Glomerular endothelial cell (primary cell): ENCODE data around the gene KCNIP3. TPM values are rescaled to one million over a fixed set of nuclear protein-coding genes. Genes with fewer than 3 reads are reported as not detected.
"Not testable (repeated sequence)": the region's sequence is repeated elsewhere in the genome, so short reads cannot be mapped to it uniquely, and the experiment has no call there.

Source experiments
- DNase-seq: peaks from one replicate; pipeline ENCODE4 v3.0.0-alpha.2; 2011; ENCODE audit warnings: low read depth, low spot score; ENCODE audit errors: extremely low read depth
- total RNA-seq: library from RNA; depleted of rRNA; stranded (reverse); fragments of >200 nt; gene quantifications from 2 replicates; pipeline ENCODE4 v1.2.3, GENCODE V29; 2015

KCNIP3 gene
- total RNA-seq, 1 donor from 2014 or later: 2.2 TPM

DNA sequence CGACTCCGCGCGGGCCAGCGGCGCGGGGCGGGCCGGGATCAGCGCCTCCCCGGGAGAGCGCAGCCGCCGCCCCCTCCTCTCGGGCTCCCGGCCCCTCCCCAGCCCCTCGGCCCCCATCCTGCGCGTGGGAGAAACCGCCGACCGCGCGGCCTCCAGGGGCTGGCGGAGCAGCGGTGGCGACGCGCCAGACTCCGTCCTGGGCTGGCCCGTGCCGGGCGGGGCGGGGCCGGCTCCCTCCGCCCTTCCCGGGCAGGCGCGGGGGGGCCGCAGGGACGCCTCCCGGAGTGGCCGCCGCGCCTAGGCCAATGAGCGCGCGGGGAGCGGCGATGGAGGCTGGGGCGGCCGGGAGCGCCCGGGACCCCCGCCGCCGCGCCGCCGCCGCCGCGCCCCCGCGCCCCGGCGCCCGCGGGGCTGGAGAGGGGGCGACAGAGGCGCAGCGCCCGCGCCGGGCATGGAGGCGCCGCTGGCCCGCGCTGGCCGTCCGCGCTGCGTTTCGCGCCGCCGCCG lies 49.1 kb downstream of the KCNIP3 start:
- no peak for DNase-seq

DNA sequence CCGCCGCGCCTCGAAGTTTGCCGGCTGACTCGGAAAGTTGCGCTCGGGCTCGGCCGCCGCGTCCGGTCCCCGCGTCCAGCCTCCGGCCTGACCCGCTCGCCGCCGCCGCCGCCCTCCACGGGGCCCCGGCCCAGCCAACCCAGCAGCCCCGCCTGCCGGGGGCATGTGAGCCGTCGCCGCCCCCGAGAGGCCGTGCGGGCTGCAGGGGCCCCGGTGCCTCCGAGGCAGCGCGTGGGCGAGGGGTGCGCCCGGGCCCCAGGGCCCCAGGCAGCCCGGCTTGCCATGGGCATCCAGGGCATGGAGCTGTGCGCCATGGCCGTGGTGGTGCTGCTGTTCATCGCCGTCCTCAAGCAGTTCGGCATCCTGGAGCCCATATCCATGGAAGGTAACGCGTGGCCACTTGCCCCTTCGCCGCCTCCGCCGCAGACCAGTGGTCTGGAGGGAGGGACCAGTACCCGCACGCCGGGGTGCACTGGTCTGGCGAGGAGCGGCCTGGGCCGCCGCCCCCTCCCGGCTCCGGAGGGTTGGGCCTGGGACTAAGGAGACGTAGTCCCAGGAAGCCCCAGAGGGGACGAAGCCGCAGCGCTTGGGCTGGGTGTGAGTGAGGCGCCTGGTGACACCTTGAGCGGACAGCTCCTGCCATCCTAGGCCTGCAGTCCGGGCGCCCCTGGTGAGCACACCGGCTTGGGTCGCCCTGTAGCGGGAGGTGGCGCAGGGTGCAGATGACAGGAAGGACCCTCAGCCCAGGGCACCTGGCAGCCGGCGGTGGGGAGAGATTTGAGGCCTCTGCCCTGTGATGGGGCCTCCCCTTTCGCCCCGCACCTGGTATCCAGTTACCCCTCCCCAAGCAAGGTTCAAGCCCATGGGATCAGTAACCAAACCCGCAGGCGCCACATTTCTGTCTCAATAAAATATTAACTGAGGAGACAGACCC lies 49.9 kb downstream of the KCNIP3 start:
- no peak for DNase-seq

DNA sequence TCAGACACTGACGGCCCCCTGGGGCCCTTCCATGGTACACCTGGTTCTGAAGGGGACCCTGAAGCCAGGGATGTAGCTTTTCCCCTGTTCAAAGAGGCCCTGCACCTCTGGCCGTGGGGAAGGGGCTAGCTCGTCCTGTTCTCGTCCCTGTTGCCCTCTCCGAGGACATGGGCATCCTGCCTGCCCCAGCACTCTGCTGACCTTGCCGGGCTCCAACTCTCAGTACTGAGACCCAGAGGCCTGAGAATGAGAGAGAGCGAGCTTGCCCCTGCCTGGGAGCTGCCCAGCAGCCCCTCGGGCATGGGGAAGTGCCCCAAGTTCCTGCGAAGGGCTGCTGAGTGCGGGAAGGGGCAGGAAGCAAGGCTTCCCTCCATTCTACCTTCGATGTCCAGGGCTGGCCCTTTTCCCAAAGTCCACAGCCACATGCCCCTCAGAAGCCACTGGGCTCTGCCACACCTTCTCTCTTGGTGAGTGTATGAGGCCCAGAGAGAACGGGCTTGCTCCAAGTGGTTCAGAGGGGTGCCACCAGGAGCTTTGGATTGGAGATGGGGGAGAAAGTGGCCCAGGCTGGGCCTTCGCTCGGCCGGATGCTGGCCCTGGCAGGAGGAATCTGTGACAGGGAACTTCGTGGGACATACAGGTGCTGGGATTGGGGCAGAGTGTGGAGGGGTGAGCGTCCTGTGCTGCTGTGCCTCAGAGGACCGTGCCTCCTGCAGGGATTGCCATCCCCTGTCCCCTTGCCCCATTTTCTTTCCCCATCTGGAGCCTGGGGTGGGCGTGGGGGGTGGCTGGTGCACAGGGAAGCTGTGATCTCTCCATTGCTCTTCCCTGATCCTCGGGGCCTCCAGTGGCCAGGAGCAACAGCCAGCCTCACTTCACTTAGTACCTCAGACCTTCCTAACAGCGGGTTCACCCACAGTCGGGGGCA lies 50.8 kb downstream of the KCNIP3 start:
- no peak for DNase-seq

DNA sequence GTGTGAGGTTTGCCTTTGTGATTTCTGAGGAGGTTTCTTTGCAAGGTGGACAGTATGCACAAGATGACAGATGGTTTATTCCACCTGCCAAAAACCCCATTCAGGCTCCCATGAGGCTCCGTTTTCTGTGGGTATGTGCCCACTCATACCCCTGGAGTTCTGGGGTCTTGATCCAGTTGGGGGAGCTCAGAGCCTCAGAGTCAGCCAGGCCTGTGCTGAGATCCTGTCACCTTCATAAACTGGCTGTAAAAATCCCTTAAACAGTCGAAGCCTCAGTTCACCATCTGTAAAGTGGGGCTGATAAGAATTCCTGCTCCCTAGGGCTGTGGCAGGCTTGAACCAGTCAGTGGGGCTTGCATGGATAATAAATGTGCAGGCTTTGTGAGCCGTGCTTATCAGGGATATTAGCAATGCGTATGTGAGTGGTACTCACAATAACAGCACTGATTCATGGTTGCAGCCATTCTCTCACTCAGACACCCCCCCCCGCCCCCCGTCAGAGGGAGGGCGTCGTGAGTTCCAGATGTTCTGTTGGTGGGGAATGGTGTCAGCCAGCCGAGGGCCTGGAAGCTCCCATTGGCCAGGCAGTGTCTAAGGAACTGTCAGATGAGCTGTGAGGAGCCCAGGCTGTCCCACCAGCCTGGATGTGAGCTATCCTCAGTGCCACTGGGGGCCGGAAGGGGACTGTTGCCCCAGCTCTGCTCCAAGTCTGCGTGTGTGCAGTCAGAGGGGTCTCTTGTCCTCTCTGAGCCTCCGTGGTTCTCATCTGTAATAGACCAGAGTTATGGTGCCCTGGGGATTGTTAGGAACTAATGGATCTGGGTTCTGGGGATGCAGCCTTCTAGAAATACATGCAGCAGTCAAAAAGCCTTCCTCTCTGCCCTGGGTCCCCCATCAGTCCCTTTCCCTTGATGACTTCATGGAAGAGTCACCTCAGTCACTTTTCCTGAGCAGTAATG lies 51.7 kb downstream of the KCNIP3 start:
- no peak for DNase-seq

DNA sequence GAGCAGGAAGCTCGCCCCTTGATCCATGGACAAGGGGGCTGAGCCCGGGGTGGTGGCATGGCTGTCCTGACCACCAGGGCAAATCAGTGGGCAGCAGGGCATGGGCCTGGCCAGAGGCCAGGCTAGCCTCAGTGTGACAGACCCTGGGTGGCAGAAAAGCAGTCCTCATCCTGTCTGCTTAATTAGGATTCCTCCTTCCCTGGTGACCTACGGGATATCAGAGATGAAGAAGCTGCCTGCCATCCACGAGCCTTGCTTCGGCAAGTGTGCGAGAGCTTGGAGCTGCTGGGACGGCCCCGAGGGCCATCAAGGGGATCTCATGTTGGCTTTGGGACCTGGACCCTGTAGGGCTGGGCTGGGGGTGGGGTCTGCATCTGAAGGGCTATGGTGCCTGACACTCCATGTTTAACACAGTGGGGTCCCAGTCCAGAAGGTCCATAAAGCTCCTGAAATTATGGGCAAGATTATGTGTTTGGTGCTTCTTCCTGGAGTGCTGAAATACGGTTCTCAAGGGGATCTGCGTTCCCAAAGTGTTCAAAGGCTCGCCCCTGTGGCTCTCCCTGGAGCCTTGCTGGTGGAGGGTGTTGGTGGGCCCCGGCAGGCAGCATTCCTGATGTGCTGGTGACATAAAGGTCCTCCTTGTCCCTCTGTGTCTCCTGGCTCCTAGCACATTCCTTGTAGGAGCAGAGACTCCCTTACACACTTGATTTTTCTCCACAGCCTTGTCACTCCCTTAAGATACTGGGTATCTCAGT lies 52.6 kb downstream of the KCNIP3 start:
- DNase-seq: no peak

DNA sequence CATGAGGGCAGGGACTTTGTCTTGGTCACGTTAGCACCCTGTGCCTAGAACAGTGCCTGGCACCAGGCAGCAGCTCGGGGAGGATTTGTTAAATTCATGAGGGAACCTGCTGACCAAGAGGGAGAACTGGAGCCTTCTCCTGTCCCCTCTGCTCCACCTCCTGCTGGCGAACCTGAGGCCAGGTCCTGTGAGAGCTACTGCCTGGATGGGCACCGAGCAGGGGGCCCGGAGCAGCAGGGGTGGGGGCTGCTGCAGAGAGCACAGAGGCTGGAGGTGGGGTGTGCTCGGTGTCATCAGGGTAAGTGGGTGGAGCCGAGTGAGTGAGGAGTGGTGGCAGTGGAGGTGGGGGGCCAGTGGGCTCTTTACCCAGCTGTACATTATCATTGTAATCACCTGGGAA lies 53.2 kb downstream of the KCNIP3 start:
- DNase-seq: no peak

DNA sequence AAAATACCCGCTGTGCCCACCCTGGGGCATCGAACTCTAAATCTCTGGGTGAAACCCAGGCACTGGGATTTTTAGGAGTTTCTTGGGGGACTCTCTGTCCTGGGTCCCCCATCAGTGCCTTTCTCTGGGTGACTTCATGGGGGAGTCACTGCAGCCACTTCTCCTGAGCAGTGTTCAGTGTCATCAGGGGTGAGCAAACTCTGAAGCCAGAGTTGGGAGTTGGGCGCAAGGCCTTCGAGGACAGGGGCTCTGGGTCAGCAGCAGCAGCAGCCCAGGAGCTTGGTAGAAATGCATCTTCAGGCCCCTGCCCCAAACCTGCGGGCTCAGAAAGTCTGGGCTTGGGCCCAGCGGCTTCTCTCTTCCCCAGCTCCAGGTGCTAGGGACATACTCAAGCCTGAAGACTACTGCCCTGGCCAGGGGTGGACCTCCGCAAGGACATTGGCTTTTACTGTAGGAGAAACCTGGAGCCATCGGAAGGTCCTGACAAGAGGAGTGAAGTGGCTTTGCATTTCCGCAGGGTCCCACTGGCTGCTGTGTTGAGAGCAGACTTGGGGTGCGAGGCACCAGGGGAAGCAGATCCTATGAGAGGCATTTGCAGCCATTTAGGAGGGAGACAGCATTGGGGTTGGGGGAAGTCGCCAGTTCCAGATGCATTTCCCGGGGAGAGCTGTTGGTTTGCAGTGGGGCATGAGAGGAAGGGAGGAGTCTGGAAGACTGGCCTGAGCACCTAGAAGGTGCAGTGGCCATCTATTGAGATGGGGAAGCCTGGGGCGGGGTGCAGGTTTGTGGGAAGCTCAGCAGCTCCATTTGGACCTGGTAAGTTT lies 53.8 kb downstream of the KCNIP3 start:
- DNase-seq: no peak

DNA sequence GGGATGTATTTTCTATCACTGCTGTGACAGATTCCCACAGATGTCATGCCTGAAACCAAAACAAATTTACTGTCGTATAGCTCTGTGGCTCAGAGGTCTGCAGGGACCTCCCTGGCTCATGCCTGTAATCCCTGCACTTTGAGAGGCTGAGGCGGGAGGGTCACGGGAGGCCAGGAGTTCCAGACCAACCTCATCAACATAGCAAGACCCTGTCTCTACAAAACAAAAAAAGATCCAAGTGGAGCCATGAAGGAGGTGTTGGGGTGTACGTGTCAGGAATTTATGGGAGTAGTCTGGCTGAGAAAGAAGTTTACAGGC lies 54.4 kb downstream of the KCNIP3 start:
- DNase-seq: no peak

DNA sequence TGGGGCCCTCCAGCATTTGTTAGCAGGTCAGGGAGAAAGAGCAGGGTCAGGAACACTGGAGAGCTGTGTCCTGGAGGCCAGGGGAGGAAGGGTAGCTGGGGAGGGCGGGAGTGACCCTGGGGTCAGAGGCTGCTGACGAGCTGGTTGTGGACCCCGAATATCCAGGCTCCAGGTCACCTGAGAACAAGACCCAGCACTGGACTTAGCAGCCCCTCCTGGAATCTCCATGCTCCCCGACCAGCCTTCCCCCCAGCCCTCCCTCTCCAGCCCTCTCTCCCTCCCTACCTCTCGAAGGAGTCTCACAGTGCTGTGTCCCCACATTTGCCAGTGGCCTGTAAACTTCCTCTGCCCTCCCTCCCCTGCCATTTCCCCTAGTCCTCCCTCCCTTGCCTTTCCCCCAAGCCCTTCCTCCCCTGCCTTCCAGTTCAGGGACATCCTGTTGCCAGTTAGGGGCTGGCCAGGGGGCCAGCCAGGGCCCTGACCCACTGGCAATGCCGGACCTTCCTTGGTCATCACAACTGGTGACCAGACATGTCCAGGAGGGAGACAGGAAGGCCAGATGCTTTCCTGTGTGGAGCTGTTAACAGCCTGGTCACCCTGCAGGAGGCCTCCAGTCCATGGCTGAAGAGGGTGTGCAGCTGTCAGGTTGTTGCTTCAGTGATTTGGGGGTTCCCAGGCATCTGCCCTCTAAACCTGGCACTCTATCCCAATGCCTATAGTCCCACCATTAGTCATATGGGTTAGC lies 55.3 kb downstream of the KCNIP3 start:
- DNase-seq: no peak

DNA sequence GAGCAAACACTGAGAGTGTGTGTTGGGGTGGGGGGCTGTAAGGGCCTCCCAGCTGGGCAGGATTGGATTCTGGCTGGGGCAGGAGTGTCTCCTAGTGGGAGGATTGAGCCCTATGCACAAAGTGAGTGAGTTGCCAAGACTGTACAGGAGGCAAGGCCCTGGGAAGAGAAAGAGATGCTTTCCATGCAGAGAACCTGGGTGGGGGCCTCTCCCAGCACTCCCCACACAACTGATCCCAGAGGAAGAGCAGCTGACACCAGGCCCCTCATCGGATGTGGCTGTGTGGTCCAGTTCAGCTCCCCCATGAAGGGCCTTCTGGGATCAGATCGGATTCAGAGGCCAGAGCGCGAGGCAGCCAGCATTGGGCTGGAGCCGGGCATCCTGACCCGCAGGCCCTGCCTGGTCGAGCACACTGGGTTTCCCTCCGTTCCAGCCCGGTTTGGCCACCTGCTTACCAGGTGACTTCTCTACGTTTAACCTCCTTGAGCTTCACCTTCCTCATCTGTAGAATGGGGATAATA lies 56.0 kb downstream of the KCNIP3 start:
- no peak for DNase-seq

DNA sequence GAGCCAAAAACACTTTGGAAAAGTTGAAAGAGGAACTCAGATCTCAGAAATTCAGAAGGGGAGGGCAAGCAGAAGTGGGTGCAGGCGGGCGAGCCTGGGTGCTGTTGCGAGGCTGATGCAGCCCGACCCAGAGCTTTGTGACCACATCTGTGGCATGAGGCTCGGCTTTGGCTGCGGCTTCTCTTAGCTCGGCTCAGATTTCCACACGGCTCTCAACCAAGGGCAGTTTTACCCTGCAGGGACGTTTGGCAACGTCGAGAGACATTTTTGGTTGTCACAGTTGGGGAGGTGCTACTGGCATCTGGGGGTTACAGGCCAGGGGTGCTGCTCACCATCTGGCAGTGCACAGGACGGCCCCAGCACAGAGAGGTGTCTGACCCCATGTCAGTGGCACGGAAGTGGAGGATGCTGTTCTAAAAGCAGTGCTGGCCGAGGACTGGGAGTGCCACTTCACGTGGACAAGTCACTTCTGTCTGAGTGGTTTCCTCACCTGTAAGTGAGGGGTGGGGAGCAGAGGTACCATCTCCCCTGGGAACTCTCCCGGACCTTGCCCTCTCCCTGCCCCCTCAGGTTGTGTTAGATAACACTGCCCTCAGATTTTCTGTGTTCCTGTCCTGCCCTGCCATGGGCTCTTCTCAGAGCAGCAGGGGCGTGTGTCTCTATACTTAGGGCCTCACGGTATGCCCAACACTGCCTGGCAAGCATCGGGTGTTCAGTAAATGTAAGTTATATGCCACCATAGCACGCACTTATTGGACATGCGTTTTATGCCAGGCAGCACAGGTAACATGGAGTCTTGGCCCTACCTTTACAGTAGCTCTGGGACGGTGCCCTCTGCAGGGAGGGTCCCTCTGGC lies 56.7 kb downstream of the KCNIP3 start:
- no peak for DNase-seq

DNA sequence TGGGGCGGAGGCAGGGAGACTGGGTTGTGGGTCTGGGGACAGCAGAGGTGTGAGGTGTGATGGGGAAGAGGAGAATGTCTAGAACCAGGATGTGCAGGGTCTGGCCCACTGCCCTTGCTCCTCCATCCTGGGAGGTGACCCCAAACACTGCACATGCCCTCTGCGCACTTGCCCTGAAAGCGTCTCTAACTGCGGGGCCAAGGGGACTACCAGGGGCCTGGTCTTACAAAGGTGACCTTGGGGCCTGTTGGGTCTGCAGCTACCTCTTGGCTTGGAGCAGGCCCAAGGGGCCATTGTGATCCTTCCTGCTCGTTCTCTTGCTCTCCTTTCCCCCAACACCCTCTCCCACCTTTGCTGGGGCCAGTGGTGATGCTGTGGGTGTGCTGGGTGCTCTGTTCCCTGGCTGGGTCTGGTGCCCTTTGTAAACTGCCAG lies 57.3 kb downstream of the KCNIP3 start:
- DNase-seq: no peak

DNA sequence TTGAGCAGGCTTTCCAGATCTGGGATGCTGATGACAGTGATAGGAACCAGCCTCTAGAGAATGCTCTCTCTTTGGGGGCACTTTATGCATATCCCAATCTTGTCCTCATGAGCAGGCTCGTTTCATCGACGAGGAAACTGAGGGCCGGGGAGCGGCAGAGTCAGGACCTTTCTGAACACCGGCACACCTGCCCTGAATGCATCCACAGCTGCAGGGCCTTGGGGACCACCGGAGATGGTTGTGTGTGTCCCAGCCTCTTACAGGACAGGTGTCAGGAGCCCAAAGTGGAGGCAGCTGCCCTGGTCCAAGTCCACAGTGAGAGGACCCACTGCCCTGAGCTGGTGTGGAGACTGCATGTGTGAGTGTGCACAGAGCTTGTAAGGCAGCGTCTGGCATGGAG lies 57.8 kb downstream of the KCNIP3 start:
- no peak for DNase-seq

DNA sequence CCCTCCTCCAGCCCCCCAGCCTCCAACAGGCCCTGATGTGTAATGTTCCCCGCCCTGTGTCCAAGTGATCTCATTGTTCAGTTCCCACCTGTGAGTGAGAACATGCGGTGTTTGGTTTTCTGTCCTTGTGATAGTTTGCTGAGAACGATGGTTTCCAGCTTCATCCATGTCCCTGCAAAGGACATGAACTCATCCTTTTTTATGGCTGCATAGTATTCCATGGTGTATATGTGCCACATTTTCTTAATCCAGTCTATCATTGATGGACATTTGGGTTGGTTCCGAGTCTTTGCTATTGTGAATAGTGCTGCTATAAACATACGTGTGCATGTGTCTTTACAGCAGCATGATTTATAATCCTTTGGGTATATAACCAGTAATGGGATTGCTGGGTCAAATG lies 58.3 kb downstream of the KCNIP3 start:
- DNase-seq: not testable (repeated sequence)

DNA sequence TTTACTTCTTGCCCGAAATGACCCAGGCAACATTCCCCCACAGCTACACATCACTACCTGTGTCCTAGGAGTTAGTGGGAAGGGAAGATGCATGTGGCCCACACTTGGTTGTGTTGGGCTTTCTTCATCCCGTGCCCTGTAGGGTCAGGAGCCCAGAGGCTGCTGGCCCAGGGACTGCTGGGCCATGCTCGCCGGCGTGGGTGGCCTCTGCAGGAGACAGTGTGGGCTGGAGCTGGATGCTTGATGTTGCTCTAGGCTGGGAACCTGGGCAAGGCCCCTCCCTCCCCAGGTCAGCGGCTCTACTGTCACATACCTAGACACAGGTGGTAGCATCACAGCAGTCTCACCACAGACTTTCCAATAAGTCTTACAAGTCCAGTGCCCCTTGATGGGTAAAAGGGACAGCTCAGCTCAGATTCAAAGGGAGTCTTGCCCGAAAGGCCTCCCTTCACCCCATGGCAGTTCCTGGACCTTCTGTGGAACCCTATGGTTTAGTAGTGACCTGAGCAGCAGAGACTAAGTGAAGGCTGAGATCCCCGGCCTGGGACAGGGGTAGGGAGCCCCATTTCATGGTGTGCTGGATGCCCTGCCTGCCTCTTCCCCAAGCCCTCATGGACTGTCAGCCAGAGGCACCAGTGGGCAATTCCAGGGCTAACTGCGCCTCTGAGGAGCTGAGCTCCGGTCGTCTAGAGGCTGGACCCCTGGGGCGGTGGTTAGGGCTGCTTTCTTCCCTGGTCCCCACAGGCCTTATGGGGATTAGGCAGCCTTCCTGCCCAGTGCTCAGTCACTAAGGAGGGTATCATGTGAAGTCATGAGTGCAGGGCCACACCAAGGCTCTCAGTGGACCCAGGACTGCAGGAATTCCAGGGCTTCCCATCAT lies 59.9 kb downstream of the KCNIP3 start:
- no peak for DNase-seq

DNA sequence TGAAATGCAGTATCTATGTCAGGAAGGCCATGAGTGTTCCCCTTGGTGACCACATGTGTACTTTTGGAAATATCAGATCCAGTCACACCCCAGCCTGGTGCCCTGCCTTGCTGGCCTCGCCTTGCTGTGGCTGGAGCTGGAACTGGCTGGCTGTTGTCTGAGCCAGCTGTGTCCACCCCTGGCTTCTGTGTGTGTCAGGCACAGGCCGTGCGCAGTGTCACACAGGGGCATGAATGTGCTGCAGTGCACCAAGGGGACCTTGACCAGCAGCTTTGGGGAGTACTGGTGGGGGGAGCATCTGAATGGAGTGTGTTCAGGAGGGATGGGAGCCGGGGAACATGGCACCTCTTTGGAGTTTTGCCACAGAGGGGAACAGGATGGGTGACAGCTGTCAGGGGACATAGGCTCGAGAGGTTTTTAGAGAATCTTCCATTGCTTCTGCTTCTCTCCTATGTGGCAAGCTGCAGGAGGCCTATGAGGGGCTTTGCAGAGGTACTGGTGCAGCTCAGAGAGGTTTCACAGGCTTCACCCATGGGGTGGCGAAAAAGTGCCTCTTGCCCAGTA lies 60.7 kb downstream of the KCNIP3 start:
- DNase-seq: no peak
